ENCODE results near the gene RGP1.

The RGP1 gene

GRCh38 chr9:35792024-35792813 is 43.1 kb downstream of the RGP1 start:
- no peak for DNase-seq (ENCODE audit: low spot score)
- TF ChIP-seq CTCF (conservative IDR thresholded peaks at IDR 0.05; ENCODE audit: low read depth): no peak
- peak overlapping the region; percentile 68 for H3K27ac ChIP-seq
- ChIA-PET CTCF (interaction anchor here (0.5 to 2.1 kb wide), 3 partner anchors 22 to 188 kb away, joined by 4 to 11 read pairs (median 5); no protein-coding TSS in a partner anchor), POLR2A (ENCODE audit: low non-redundant PET) (no interaction called here)

GRCh38 chr9:35792826-35793225 is 43.7 kb downstream of the RGP1 start:
- peak overlapping the region; percentile 68; the same call in 1 of the 2 replicates for H3K27ac ChIP-seq
- CTCF ChIA-PET: interaction anchor here (0.5 to 2.1 kb wide), 3 partner anchors 21 to 189 kb away, joined by 4 to 11 read pairs (median 5); no protein-coding TSS in a partner anchor
- TF ChIP-seq CTCF (conservative IDR thresholded peaks at IDR 0.05; ENCODE audit: low read depth): no peak
- no peak for DNase-seq (ENCODE audit: low spot score)
- POLR2A ChIA-PET (ENCODE audit: low non-redundant PET): no interaction called here

- no peak for TF ChIP-seq CTCF (conservative IDR thresholded peaks at IDR 0.05; ENCODE audit: low read depth)
- DNase-seq (ENCODE audit: low spot score): no peak
- ChIA-PET CTCF (interaction anchor here (1.6 to 2.1 kb wide), 2 partner anchors 20 to 89 kb away, joined by 5 to 11 read pairs; no protein-coding TSS in a partner anchor), POLR2A (ENCODE audit: low non-redundant PET) (no interaction called here)
- peak overlapping the region; percentile 11 for H3K27ac ChIP-seq
These were observed 44.4 kb downstream of the RGP1 start for GRCh38 chr9:35793461-35793860.

- no peak overlapping the region for H3K27ac ChIP-seq
- CTCF ChIA-PET: interaction anchor here (0.5 to 0.9 kb wide), 2 partner anchors 21 to 87 kb away, joined by 3 read pairs; no protein-coding TSS in a partner anchor
- POLR2A ChIA-PET (ENCODE audit: low non-redundant PET): interaction anchor here (0.5 kb wide), 1 partner anchor 46 kb away, joined by 5 read pairs; no protein-coding TSS in a partner anchor
These were observed 46.6 kb downstream of the RGP1 start for GRCh38 chr9:35795695-35796094.

GRCh38 chr9:35797311-35798109 is 48.4 kb downstream of the RGP1 start:
- no peak for TF ChIP-seq CTCF (conservative IDR thresholded peaks at IDR 0.05; ENCODE audit: low read depth)
- ChIA-PET POLR2A (ENCODE audit: low non-redundant PET) (no interaction called here), CTCF (interaction anchor here (0.7 kb wide), 1 partner anchor 81 kb away, joined by 3 read pairs; no protein-coding TSS in a partner anchor)
- H3K27ac ChIP-seq: no peak overlapping the region
- no peak for DNase-seq (ENCODE audit: low spot score)

More at GRCh38 chr9:35795695-35796094, 46.6 kb downstream of the RGP1 start:
- DNase-seq (ENCODE audit: low spot score): peak; percentile 50
- no peak for TF ChIP-seq CTCF (conservative IDR thresholded peaks at IDR 0.05; ENCODE audit: low read depth)

Data from RWPE1 (cell line).